H1 (cell line): ENCODE measurements around the gene EMX1. TPM values are rescaled to one million over a fixed set of nuclear protein-coding genes. Genes with fewer than 3 reads are reported as not detected.

ENCODE experiments used
- CTCF ChIA-PET: fragments of 300-600 bp; sonication (Branson Sonifier 250); formaldehyde crosslinking; loops from one replicate; lab custom pipeline; 2021; ENCODE audit not compliant: partially characterized antibody; lab: Charles Lee
- POLR2A ChIA-PET: fragments of 300-600 bp; sonication (Branson Sonifier 250); formaldehyde crosslinking; loops from one replicate; lab custom pipeline; 2021; ENCODE audit warnings: inconsistent platforms; ENCODE audit not compliant: partially characterized antibody; lab: Charles Lee
- DNase-seq, 2 experiments: peaks; one replicate each; pipeline versions ENCODE4 v3.0.0 to v3.0.0-alpha.2; 2010 to 2022; ENCODE audit warnings: low spot score in 2 of 2, low read depth in 1 of 2, mixed read lengths in 1 of 2
- FAIRE-seq: peaks from 2 replicates; lab custom pipeline; 2011; peaks lifted over from hg19 to GRCh38; lab: Jason Lieb, UNC
- H2AFZ ChIP-seq: 2 replicates; pipeline ENCODE4 v1.8.1; 2012; ENCODE audit warnings: low read length, inconsistent platforms
- H2AK5ac ChIP-seq: 2 replicates; pipeline ENCODE4 v1.6.1; 2013; ENCODE audit warnings: low read depth, low read length
- H2BK120ac ChIP-seq: replicated peaks from 2 replicates; pipeline ENCODE3; 2013; ENCODE audit warnings: low read depth, low read length, inconsistent platforms
- H2BK12ac ChIP-seq: 2 replicates; pipeline ENCODE4 v1.6.1; 2013; ENCODE audit warnings: low read depth, low read length
- H2BK15ac ChIP-seq: 2 replicates; pipeline ENCODE4 v1.6.1; 2013; ENCODE audit warnings: low read length
- H2BK20ac ChIP-seq: 2 replicates; pipeline ENCODE4 v1.6.1; 2013; ENCODE audit warnings: low read length
- H2BK5ac ChIP-seq: 2 replicates; pipeline ENCODE4 v1.6.1; 2013; ENCODE audit warnings: low read depth, low read length
- H3K14ac ChIP-seq: 2 replicates; pipeline ENCODE4 v1.6.1; 2013; ENCODE audit warnings: inconsistent platforms; ENCODE audit not compliant: insufficient read length
- H3K18ac ChIP-seq: 2 replicates; pipeline ENCODE4 v1.6.1; 2013; ENCODE audit warnings: low read length; ENCODE audit errors: extremely low read depth
- H3K23ac ChIP-seq: 2 replicates; pipeline ENCODE4 v1.6.1; 2013; ENCODE audit warnings: inconsistent platforms; ENCODE audit not compliant: insufficient read length
- H3K23me2 ChIP-seq: 2 replicates; pipeline ENCODE4 v1.6.1; 2013; ENCODE audit warnings: low read depth, low read length
- H3K27ac ChIP-seq: 2 replicates; pipeline ENCODE4 v1.6.1; 2011; ENCODE audit warnings: low read depth, low read length, inconsistent platforms
- H3K27me3 ChIP-seq, 4 experiments: replicated peaks in 1 of 4; 1 replicate in 1 of 4; 2 replicates in 3 of 4; pipeline versions ENCODE4 v1.6.1 to v1.8.1; 2011 to 2013; ENCODE audit warnings: low read length in 3 of 4, mild to moderate bottlenecking in 3 of 4, inconsistent platforms in 2 of 4, mixed read lengths in 2 of 4, moderate library complexity in 1 of 4; ENCODE audit not compliant: control insufficient read depth in 3 of 4, insufficient read depth in 3 of 4; ENCODE audit errors: extremely low read depth in 1 of 4
- H3K36me3 ChIP-seq, 4 experiments: 2 replicates each; pipeline versions ENCODE4 v1.6.1 to v1.8.1; 2011 to 2013; ENCODE audit warnings: mild to moderate bottlenecking in 4 of 4, low read length in 3 of 4, moderate library complexity in 2 of 4, control low read depth in 1 of 4, inconsistent platforms in 1 of 4; ENCODE audit not compliant: insufficient read depth in 4 of 4, control insufficient read depth in 2 of 4
- H3K4ac ChIP-seq: replicated peaks from 2 replicates; pipeline ENCODE3; 2013; ENCODE audit warnings: low read length, low read depth, mixed read lengths, inconsistent platforms; ENCODE audit not compliant: insufficient read length
- H3K4me1 ChIP-seq, 4 experiments: replicated peaks in 1 of 4; 1 replicate in 1 of 4; 2 replicates in 3 of 4; pipeline versions ENCODE4 v1.6.1 to v1.8.1; 2011 to 2013; ENCODE audit warnings: low read length in 3 of 4, inconsistent platforms in 2 of 4, mixed read lengths in 1 of 4; ENCODE audit not compliant: insufficient read depth in 4 of 4, control insufficient read depth in 3 of 4
- H3K4me2 ChIP-seq, 2 experiments: 2 replicates each; pipeline versions ENCODE4 v1.6.1 to v1.8.1; 2011 to 2013; ENCODE audit warnings: low read depth in 2 of 2, low read length in 2 of 2, control low read depth in 1 of 2, inconsistent platforms in 1 of 2, mild to moderate bottlenecking in 1 of 2; ENCODE audit not compliant: insufficient read depth in 1 of 2
- H3K4me3 ChIP-seq, 4 experiments: fragments of 200-600, 300-600 bp in 1 of 4; sonication (generic), shearing (Covaris generic), sonication (Bioruptor Twin) in 1 of 4; 2 replicates each; pipeline versions ENCODE4 v1.5.1 to v1.8.1; 2011 to 2016; ENCODE audit warnings: low read length in 4 of 4, low read depth in 3 of 4, control low read depth in 2 of 4, inconsistent platforms in 2 of 4, mild to moderate bottlenecking in 2 of 4, mixed read lengths in 1 of 4, moderate library complexity in 1 of 4; ENCODE audit not compliant: insufficient read depth in 2 of 4; ENCODE audit errors: extremely low read depth in 1 of 4
- H3K56ac ChIP-seq: replicated peaks from 2 replicates; pipeline ENCODE3; 2013; ENCODE audit warnings: low read depth, mild to moderate bottlenecking, mixed read lengths, low read length, inconsistent platforms; ENCODE audit not compliant: insufficient read length
- H3K79me1 ChIP-seq: 2 replicates; pipeline ENCODE4 v1.6.1; 2013; ENCODE audit warnings: low read depth, low read length, control low read depth
- H3K79me2 ChIP-seq, 2 experiments: 2 replicates each; pipeline versions ENCODE4 v1.6.1 to v1.8.1; 2012 to 2013; ENCODE audit warnings: low read length in 2 of 2, mild to moderate bottlenecking in 2 of 2, inconsistent platforms in 1 of 2; ENCODE audit not compliant: insufficient read depth in 2 of 2, control insufficient read depth in 1 of 2
- H3K9ac ChIP-seq, 4 experiments: replicated peaks in 1 of 4; 1 replicate in 1 of 4; 2 replicates in 3 of 4; pipeline versions ENCODE4 v1.6.1 to v1.8.1; 2011 to 2013; ENCODE audit warnings: low read depth in 3 of 4, low read length in 3 of 4, control low read depth in 2 of 4, mild to moderate bottlenecking in 2 of 4, moderate library complexity in 2 of 4, inconsistent platforms in 1 of 4; ENCODE audit errors: extremely low read depth in 1 of 4
- H3K9me3 ChIP-seq, 2 experiments: 2 replicates each; pipeline versions ENCODE4 v1.6.1 to v1.8.1; 2012 to 2013; ENCODE audit warnings: mild to moderate bottlenecking in 2 of 2, moderate library complexity in 2 of 2, control low read depth in 1 of 2, inconsistent platforms in 1 of 2, low read depth in 1 of 2, low read length in 1 of 2, mixed read lengths in 1 of 2; ENCODE audit not compliant: insufficient read depth in 2 of 2
- H4K20me1 ChIP-seq, 2 experiments: replicated peaks in 1 of 2; 2 replicates each; pipeline versions ENCODE3 to v1.8.1; 2011 to 2013; ENCODE audit warnings: inconsistent platforms in 2 of 2, low read length in 2 of 2, mild to moderate bottlenecking in 1 of 2; ENCODE audit not compliant: insufficient read depth in 2 of 2, control insufficient read depth in 1 of 2
- H4K5ac ChIP-seq: 2 replicates; pipeline ENCODE4 v1.6.1; 2013; ENCODE audit warnings: low read length, low read depth, mixed read lengths, inconsistent platforms; ENCODE audit not compliant: insufficient read length
- H4K8ac ChIP-seq: 2 replicates; pipeline ENCODE4 v1.8.0; 2013; ENCODE audit warnings: mild to moderate bottlenecking, moderate library complexity, low read length, inconsistent platforms; ENCODE audit not compliant: insufficient read depth; ENCODE audit errors: extremely low read depth
- H4K91ac ChIP-seq: replicated peaks from 2 replicates; pipeline ENCODE3; 2013; ENCODE audit warnings: low read length, mixed read lengths, inconsistent platforms; ENCODE audit not compliant: insufficient read length
- ASH2L ChIP-seq: fragments of 200-600, 300-600 bp; sonication (generic); IDR thresholded peaks from one replicate; pipeline ENCODE4 v1.7.1; 2017; ENCODE audit warnings: low read length
- BRCA1 ChIP-seq: IDR thresholded peaks from 2 replicates; pipeline ENCODE4 v1.6.1; 2012; ENCODE audit warnings: low read depth, low read length, improper control_type of control experiment
- CEBPB ChIP-seq: IDR thresholded peaks from 2 replicates; pipeline ENCODE4 v1.6.1; 2012; ENCODE audit warnings: low read depth, low read length
- HDAC6 ChIP-seq: IDR thresholded peaks from one replicate; pipeline ENCODE4 v1.7.1; 2012; ENCODE audit warnings: low read depth, mild to moderate bottlenecking, inconsistent platforms, low read length, moderate library complexity
- MAFK ChIP-seq: IDR thresholded peaks from 2 replicates; pipeline ENCODE4 v1.6.1; 2012; ENCODE audit warnings: low read depth, mild to moderate bottlenecking, improper control_type of control experiment, low read length
- POLR2AphosphoS5 ChIP-seq: IDR thresholded peaks from 2 replicates; pipeline ENCODE4 v1.6.1; 2011; ENCODE audit warnings: low read depth, low read length
- SP1 ChIP-seq: IDR thresholded peaks from 2 replicates; pipeline ENCODE4 v1.6.1; 2011; ENCODE audit warnings: low read depth, low read length
- SRF ChIP-seq: IDR thresholded peaks from 2 replicates; pipeline ENCODE4 v1.6.1; 2011; ENCODE audit warnings: mild to moderate bottlenecking, low read depth, low read length, moderate library complexity
- TAF1 ChIP-seq: IDR thresholded peaks from 2 replicates; pipeline ENCODE4 v1.6.1; 2011; ENCODE audit warnings: mild to moderate bottlenecking, low read depth, low read length
- TCF12 ChIP-seq: IDR thresholded peaks from 2 replicates; pipeline ENCODE4 v1.6.1; 2011; ENCODE audit warnings: low read depth, mild to moderate bottlenecking, low read length
- TEAD4 ChIP-seq: IDR thresholded peaks from 2 replicates; pipeline ENCODE4 v1.6.1; 2012; ENCODE audit warnings: low read depth, low read length, inconsistent platforms, mixed read lengths
- USF2 ChIP-seq: IDR thresholded peaks from 2 replicates; pipeline ENCODE4 v1.6.1; 2011; ENCODE audit warnings: low read length, improper control_type of control experiment
- WGBS, 2 experiments: shearing (Covaris generic) in 1 of 2; methylation state at CpG; one replicate each; pipeline versions ENCODE4 v1.1.6 to v1.1.7; 2013 to 2015; ENCODE audit warnings: low lambda C conversion rate in 2 of 2, mixed read lengths in 2 of 2, inconsistent platforms in 1 of 2, low coverage in 1 of 2, missing lambda C conversion rate in 1 of 2; ENCODE audit not compliant: insufficient replicate concordance in 2 of 2, insufficient coverage in 1 of 2, insufficient read length in 1 of 2; ENCODE audit errors: extremely low coverage in 1 of 2, missing lambda C conversion rate in 1 of 2; 5-methylcytosine and 5-hydroxymethylcytosine counted together
- polyA plus RNA-seq, 7 experiments: library from polyadenylated mRNA; depleted of rRNA in 3 of 7; stranded (reverse) in 5 of 7; unstranded in 2 of 7; fragments of >200 nt in 5 of 7; fragments of 200-250 nt in 2 of 7; gene quantifications; 1 replicate in 5 of 7; 2 replicates in 1 of 7; 4 replicates in 1 of 7; pipeline versions ENCODE4 v1.2.1 to v1.2.3, GENCODE V29; 2011 to 2013; ENCODE audit warnings: missing spikeins in 2 of 7, mixed read lengths in 2 of 7
- total RNA-seq: library from RNA; stranded (reverse); fragmentation: NEBNext Ultra II Directional; extraction: Animal tissue kit (Norgen Biotek cat#: 25700); gene quantifications from 2 replicates; pipeline ENCODE4 v1.2.1, GENCODE V29; 2021

The EMX1 gene
- total and polyA plus RNA-seq, 2 of the 8 experiments (the other 6 are each of a cell fraction or from before 2014, with no cell fraction given): 2.4 to 4.9 TPM

- H4K91ac ChIP-seq: peak overlapping the region; percentile 95
- H3K4ac ChIP-seq: peak overlapping the region; percentile 81
- H3K56ac ChIP-seq: no peak overlapping the region
- H2BK20ac ChIP-seq: peak overlapping the region; percentile 48; the same call in 1 of the 2 replicates
- DNase-seq (no peak), FAIRE-seq (no peak)
- H3K79me2 ChIP-seq: no peaks in the 10 kb centered on the region
- no peaks in the 10 kb centered on the region for H3K9me3 ChIP-seq
- H3K18ac ChIP-seq: no peak overlapping the region; the same call in 1 of the 2 replicates
- H3K4me1 ChIP-seq: peaks cover 3 to 24% (median 16%) of the 10 kb centered on the region in 4 experiments
- H3K4me2 ChIP-seq: no peak overlapping the region
- H2BK15ac ChIP-seq: peak overlapping the region; percentile 61; the same call in 1 of the 2 replicates
- no peak overlapping the region for H3K4me3 ChIP-seq
- no peak overlapping the region for H2AFZ ChIP-seq
- H4K5ac ChIP-seq: no peak overlapping the region
- H3K14ac ChIP-seq: no peak overlapping the region
- H3K27me3 ChIP-seq: peaks cover 0 to 5% (median 0%) of the 10 kb centered on the region in 4 experiments; a peak in 2 of 7 replicates
- ChIA-PET CTCF (interaction anchor here (0.5 to 25.6 kb wide), 9 partner anchors 8 to 238 kb away, joined by 3 to 490 read pairs (median 7); no protein-coding TSS in a partner anchor), POLR2A (interaction anchor here (0.6 to 5.0 kb wide), 3 partner anchors 7 to 20 kb away, joined by 3 to 29 read pairs (median 3); no protein-coding TSS in a partner anchor)
- no peaks in the 10 kb centered on the region for H4K20me1 ChIP-seq
- H2BK120ac ChIP-seq: no peak overlapping the region
- H3K23me2 ChIP-seq: no peaks in the 10 kb centered on the region
- H3K9ac ChIP-seq: no peak overlapping the region
- peak overlapping the region; percentile 99; the same call in 1 of the 2 replicates for H2BK12ac ChIP-seq
- no peak overlapping the region for H4K8ac ChIP-seq
- no peaks in the 10 kb centered on the region for H3K36me3 ChIP-seq
- H2BK5ac ChIP-seq: no peak overlapping the region
- no peaks in the 10 kb centered on the region; the same call in 1 of the 2 replicates for H3K79me1 ChIP-seq
- 94% methylated on average over 19 of the region's 24 CpGs; no CpG with 5 or more reads in 1 of the 2 experiments for WGBS, 2 experiments
- TF ChIP-seq SRF: no peak
- TF ChIP-seq CEBPB: no peak
- TF ChIP-seq TEAD4: no peak
- TF ChIP-seq USF2: no peak
- TF ChIP-seq MAFK: no peak
- TF ChIP-seq BRCA1: no peak
- no peak for TF ChIP-seq ASH2L
- no peak for TF ChIP-seq TCF12
- TF ChIP-seq SP1: no peak
- TF ChIP-seq HDAC6: no peak
- no peak for TF ChIP-seq TAF1
- no peak for TF ChIP-seq POLR2AphosphoS5
- H3K23ac ChIP-seq: no peak overlapping the region
- no peak overlapping the region for H2AK5ac ChIP-seq
- no peak overlapping the region for H3K27ac ChIP-seq
These were observed 38.1 kb downstream of the EMX1 start for GRCh38 chr2:72955228-72956049.
